Colonic mucosa (tissue), 4 donors: ENCODE results near the gene PHLDB3. TPM values are rescaled to one million over a fixed set of nuclear protein-coding genes. Genes with fewer than 3 reads are reported as not detected.
"Not testable (repeated sequence)": the region's sequence is repeated elsewhere in the genome, so short reads cannot be mapped to it uniquely, and the experiment has no call there.

Source experiments
- DNase-seq: peaks from one replicate; pipeline ENCODE4 v3.0.0-alpha.2; 2020
- H3K27ac ChIP-seq: fragments of 200-600 bp; one replicate; pipeline ENCODE4 v1.8.0; 2021
- H3K27me3 ChIP-seq: fragments of 200-600 bp; one replicate; pipeline ENCODE4 v1.8.0; 2021
- H3K36me3 ChIP-seq: fragments of 200-600 bp; one replicate; pipeline ENCODE4 v1.8.0; 2021
- H3K4me1 ChIP-seq: fragments of 200-600 bp; one replicate; pipeline ENCODE4 v1.8.0; 2021; ENCODE audit warnings: mild to moderate bottlenecking
- H3K4me3 ChIP-seq: fragments of 200-600 bp; one replicate; pipeline ENCODE4 v1.8.0; 2021
- H3K9ac ChIP-seq, 2 donors: one replicate each; pipeline ENCODE4 v1.7.0; 2013; ENCODE audit warnings: control low read depth in 2 of 2, low read depth in 2 of 2, low read length in 2 of 2
- H3K9me3 ChIP-seq: fragments of 200-600 bp; one replicate; pipeline ENCODE4 v1.8.0; 2021
- CTCF ChIP-seq: fragments of 200-600 bp; IDR thresholded peaks from one replicate; pipeline ENCODE4 v1.8.0; 2022; ENCODE audit warnings: antibody characterized with exemption, mild to moderate bottlenecking
- intact Hi-C: fragments of 100-400 bp; cut with DNase I; formaldehyde crosslinking; loops from one replicate; pipeline ENCODE4 v1.14.1; 2022
- total RNA-seq, 2 donors: library from RNA; stranded (reverse); fragmentation: NEBNext Ultra II Directional in 1 of 2; extraction: Animal tissue kit (Norgen Biotek cat#: 25700) in 1 of 2; gene quantifications; one replicate each; pipeline ENCODE4 v1.2.1, GENCODE V29; 2021
- donor health status: healthy.
- donor health status: DM: no; HTN: no; CAD: no.
- donor health status: DM: no; HTN: no; CAD: no.

Gene PHLDB3
- total RNA-seq, 2 donors from 2014 or later: 6.8 to 24.0 TPM

GRCh38 chr19:43548706-43549105 is 44.2 kb upstream of the PHLDB3 start:
- Histone ChIP-seq H3K9ac (no peak overlapping the region), H3K27ac (no peak overlapping the region), H3K9me3 (no peaks in the 10 kb centered on the region), H3K4me3 (no peak overlapping the region), H3K4me1 (no peaks in the 10 kb centered on the region), H3K36me3 (peaks cover 5% of the 10 kb centered on the region), H3K27me3 (no peaks in the 10 kb centered on the region)
- DNase-seq: no peak
- intact Hi-C loops: loop anchor here (10.0 kb wide), 1 partner anchor 256 kb away; the partner anchor contains the start of gene LYPD5
- TF ChIP-seq CTCF: no peak

GRCh38 chr19:43547926-43548325 is 43.4 kb upstream of the PHLDB3 start:
- H3K4me1 ChIP-seq, H3K9me3 ChIP-seq, H3K4me3 ChIP-seq, H3K9ac ChIP-seq, H3K27ac ChIP-seq, DNase-seq, H3K27me3 ChIP-seq, H3K36me3 ChIP-seq: not testable (repeated sequence)
- intact Hi-C loops: loop anchor here (10.0 kb wide), 1 partner anchor 257 kb away; the partner anchor contains the start of gene LYPD5

GRCh38 chr19:43546581-43546980 is 42.0 kb upstream of the PHLDB3 start:
- H3K36me3 ChIP-seq: peaks cover 5% of the 10 kb centered on the region
- H3K27ac ChIP-seq: no peak overlapping the region
- H3K4me1 ChIP-seq: no peaks in the 10 kb centered on the region
- no peak overlapping the region for H3K9ac ChIP-seq
- DNase-seq: no peak
- no peak overlapping the region for H3K4me3 ChIP-seq
- intact Hi-C loops: loop anchor here (10.0 kb wide), 1 partner anchor 258 kb away; the partner anchor contains the start of gene LYPD5
- no peak for TF ChIP-seq CTCF
- no peaks in the 10 kb centered on the region for H3K9me3 ChIP-seq
- H3K27me3 ChIP-seq: no peaks in the 10 kb centered on the region

- TF ChIP-seq CTCF: no peak
- H3K27me3 ChIP-seq: no peaks in the 10 kb centered on the region
- no peaks in the 10 kb centered on the region for H3K36me3 ChIP-seq
- intact Hi-C loops: loop anchor here (10.0 kb wide), 1 partner anchor 259 kb away; the partner anchor contains the start of gene LYPD5
- H3K27ac ChIP-seq: no peak overlapping the region
- H3K4me1 ChIP-seq: no peaks in the 10 kb centered on the region
- no peak overlapping the region for H3K4me3 ChIP-seq
- no peak overlapping the region for H3K9ac ChIP-seq
- no peaks in the 10 kb centered on the region for H3K9me3 ChIP-seq
- no peak for DNase-seq
Observed at GRCh38 chr19:43545981-43546380, 41.4 kb upstream of the PHLDB3 start.

GRCh38 chr19:43545276-43545675 is 40.7 kb upstream of the PHLDB3 start:
- DNase-seq: no peak
- no peak overlapping the region for H3K27ac ChIP-seq
- H3K9ac ChIP-seq: no peak overlapping the region
- intact Hi-C loops: loop anchor here (10.0 kb wide), 1 partner anchor 260 kb away; the partner anchor contains the start of gene LYPD5
- H3K36me3 ChIP-seq: no peaks in the 10 kb centered on the region
- no peak for TF ChIP-seq CTCF
- H3K9me3 ChIP-seq: no peaks in the 10 kb centered on the region
- H3K4me1 ChIP-seq: no peaks in the 10 kb centered on the region
- no peaks in the 10 kb centered on the region for H3K27me3 ChIP-seq
- no peak overlapping the region for H3K4me3 ChIP-seq

GRCh38 chr19:43544077-43544476 is 39.5 kb upstream of the PHLDB3 start:
- no peak overlapping the region for H3K27ac ChIP-seq
- DNase-seq: no peak
- H3K4me3 ChIP-seq: no peak overlapping the region
- H3K4me1 ChIP-seq: no peaks in the 10 kb centered on the region
- no peaks in the 10 kb centered on the region for H3K27me3 ChIP-seq
- no peaks in the 10 kb centered on the region for H3K9me3 ChIP-seq
- H3K9ac ChIP-seq: no peak overlapping the region
- TF ChIP-seq CTCF: no peak
- no peaks in the 10 kb centered on the region for H3K36me3 ChIP-seq
- intact Hi-C loops: loop anchor here (10.0 kb wide), 1 partner anchor 261 kb away; the partner anchor contains the start of gene LYPD5
